HepG2 (cell line): ENCODE measurements around the gene RAB11FIP5. TPM values are rescaled to one million over a fixed set of nuclear protein-coding genes. Genes with fewer than 3 reads are reported as not detected.

Source experiments
- ARID2 ChIP-seq: sonication (generic); formaldehyde crosslinking; IDR thresholded peaks from 2 replicates; pipeline ENCODE4 v1.8.1; 2022; ENCODE audit warnings: mild to moderate bottlenecking, missing genetic modification reagents, borderline replicate concordance
- ARID3A ChIP-seq: IDR thresholded peaks from 2 replicates; pipeline ENCODE4 v1.6.1; 2012; ENCODE audit warnings: low read depth, low read length, improper control_type of control experiment
- ATF3 ChIP-seq: sonication (generic); formaldehyde crosslinking; IDR thresholded peaks from 2 replicates; pipeline ENCODE4 v1.4.0; 2020; ENCODE audit warnings: missing genetic modification reagents
- CAMTA2 ChIP-seq: sonication (generic); formaldehyde crosslinking; IDR thresholded peaks from 2 replicates; pipeline ENCODE4 v1.4.0; 2020; ENCODE audit warnings: mild to moderate bottlenecking, missing genetic modification reagents, borderline replicate concordance
- HINFP ChIP-seq: sonication (generic); formaldehyde crosslinking; IDR thresholded peaks from 2 replicates; pipeline ENCODE4 v1.4.0; 2020; ENCODE audit warnings: low read depth, mild to moderate bottlenecking, missing genetic modification reagents
- HIVEP1 ChIP-seq: sonication (generic); formaldehyde crosslinking; IDR thresholded peaks from 2 replicates; pipeline ENCODE4 v1.4.0; 2020; ENCODE audit warnings: mild to moderate bottlenecking, missing genetic modification reagents
- KDM1A ChIP-seq: IDR thresholded peaks from 2 replicates; pipeline ENCODE4 v1.6.1; 2016; ENCODE audit warnings: missing compliant biosample characterization
- KLF6 ChIP-seq: IDR thresholded peaks from 2 replicates; pipeline ENCODE4 v1.8.0; 2016; ENCODE audit warnings: missing biosample characterization, missing genetic modification reagents
- LRRFIP1 ChIP-seq: sonication (generic); formaldehyde crosslinking; conservative IDR thresholded peaks from 2 replicates; pipeline ENCODE4 v1.4.0; 2020; ENCODE audit warnings: missing genetic modification reagents
- MEIS1 ChIP-seq: sonication (generic); formaldehyde crosslinking; IDR thresholded peaks from 2 replicates; pipeline ENCODE4 v1.9.0; 2021; ENCODE audit warnings: mild to moderate bottlenecking, missing genetic modification reagents, moderate library complexity, borderline replicate concordance
- NFKBIZ ChIP-seq: IDR thresholded peaks from 2 replicates; pipeline ENCODE4 v1.6.1; 2018; ENCODE audit warnings: missing genetic modification reagents, missing compliant biosample characterization
- NFRKB ChIP-seq: fragments of 450-650 bp; IDR thresholded peaks from 2 replicates; pipeline ENCODE4 v1.6.1; 2017
- SETDB1 ChIP-seq: sonication (generic); formaldehyde crosslinking; IDR thresholded peaks from 2 replicates; pipeline ENCODE4 v1.5.1; 2020; ENCODE audit warnings: missing genetic modification reagents, mild to moderate bottlenecking, borderline replicate concordance
- TCF12 ChIP-seq, 2 experiments: fragments of 450-650 bp in 1 of 2; sonication (generic) in 1 of 2; formaldehyde crosslinking in 1 of 2; IDR thresholded peaks; 2 replicates each; pipeline versions ENCODE4 v1.6.1 to v1.8.0; 2017 to 2022; ENCODE audit warnings: antibody characterized with exemption in 1 of 2, mild to moderate bottlenecking in 1 of 2, missing genetic modification reagents in 1 of 2, moderate library complexity in 1 of 2
- TCF7L2 ChIP-seq: IDR thresholded peaks from 2 replicates; pipeline ENCODE4 v1.6.1; 2011; ENCODE audit warnings: mild to moderate bottlenecking, low read depth, low read length, moderate library complexity
- ZBTB10 ChIP-seq: sonication (generic); formaldehyde crosslinking; IDR thresholded peaks from 2 replicates; pipeline ENCODE4 v1.4.0; 2020; ENCODE audit warnings: missing genetic modification reagents, borderline replicate concordance
- ZNF550 ChIP-seq: sonication (generic); formaldehyde crosslinking; IDR thresholded peaks from 2 replicates; pipeline ENCODE4 v1.4.0; 2020; ENCODE audit warnings: mild to moderate bottlenecking, missing genetic modification reagents, borderline replicate concordance
- ZNF552 ChIP-seq: sonication (generic); formaldehyde crosslinking; IDR thresholded peaks from 2 replicates; pipeline ENCODE4 v1.9.0; 2022; ENCODE audit warnings: missing genetic modification reagents, mild to moderate bottlenecking, borderline replicate concordance
- ZNF709 ChIP-seq: sonication (generic); formaldehyde crosslinking; IDR thresholded peaks from 2 replicates; pipeline ENCODE4 v1.5.0; 2020; ENCODE audit warnings: mild to moderate bottlenecking, missing genetic modification reagents
- polyA plus RNA-seq, 8 experiments: library from polyadenylated mRNA; depleted of rRNA in 3 of 8; stranded (reverse) in 7 of 8; unstranded in 1 of 8; fragments of >200 nt; fragmentation: Illumina TruSeq in 4 of 8; extraction: Trizol in 4 of 8; gene quantifications; 2 replicates each; pipeline versions ENCODE4 v1.2.1 to v1.2.3, GENCODE V29; 2011 to 2016; ENCODE audit warnings: low read depth in 4 of 8, missing spikeins in 1 of 8, mixed read lengths in 1 of 8; ENCODE audit not compliant: insufficient read depth in 1 of 8
- total RNA-seq, 5 experiments: library from RNA; depleted of rRNA; stranded (reverse); fragments of >200 nt; fragmentation: Illumina TruSeq; extraction: Trizol; gene quantifications; 2 replicates each; pipeline ENCODE4 v1.2.3, GENCODE V29; 2016; ENCODE audit warnings: low read depth in 1 of 5

The RAB11FIP5 gene
- total and polyA plus RNA-seq, 2 of the 13 experiments (the other 11 are each of a cell fraction or from before 2014, with no cell fraction given): 9.4 to 22.9 TPM

GRCh38 chr2:73031725-73032701 is 80.7 kb downstream of the RAB11FIP5 start (continued):
- peak; percentile 67; the same call in 1 of the 2 replicates for TF ChIP-seq TCF7L2
- TF ChIP-seq KDM1A (CRISPR knock-in tag): peak; percentile 79
- no peak for TF ChIP-seq ZNF550 (CRISPR knock-in tag)
- TF ChIP-seq HIVEP1: 0 out of 2 replicates have a peak, but pooled peaks have one; percentile 61
- TF ChIP-seq ZNF552 (CRISPR knock-in tag): 0 out of 2 replicates have a peak, but pooled peaks have one; percentile 53
- TF ChIP-seq KLF6 (CRISPR knock-in tag): no peak; the same call in 1 of the 2 replicates
- no peak for TF ChIP-seq CAMTA2 (CRISPR knock-in tag)
- peak; percentile 36; the same call in 1 of the 2 replicates for TF ChIP-seq MEIS1 (CRISPR knock-in tag)
- peak; percentile 53 for TF ChIP-seq NFKBIZ (CRISPR knock-in tag)
- 0 out of 2 replicates have a peak, but pooled peaks have one; percentile 40 for TF ChIP-seq ZBTB10 (CRISPR knock-in tag)
- no peak for TF ChIP-seq SETDB1
- TF ChIP-seq ARID2 (CRISPR knock-in tag): peak; percentile 42; the same call in 1 of the 2 replicates
- TF ChIP-seq LRRFIP1 (CRISPR knock-in tag): no peak
- TF ChIP-seq ATF3 (CRISPR knock-in tag): peak; percentile 7
- 0 out of 2 replicates have a peak, but pooled peaks have one; percentile 6 for TF ChIP-seq HINFP (CRISPR knock-in tag)
- no peak for TF ChIP-seq NFRKB
- no peak for TF ChIP-seq ZNF709 (CRISPR knock-in tag)
- TF ChIP-seq TCF12 (IDR thresholded peaks at IDR 0.05): no peak
- peak; percentile 98 for TF ChIP-seq TCF12 (CRISPR knock-in tag; IDR thresholded peaks at IDR 0.05)
- TF ChIP-seq ARID3A: peak; percentile 97
